GM19238 (cell line): Measurements from ENCODE around the gene HCLS1.
"Not testable (repeated sequence)": the region's sequence is repeated elsewhere in the genome, so short reads cannot be mapped to it uniquely, and the experiment has no call there.

Experiments
- DNase-seq: peaks from one replicate; pipeline ENCODE4 v3.0.0; 2011; ENCODE audit warnings: low spot score; ENCODE audit not compliant: insufficient read length

The HCLS1 gene

GRCh38 chr3:121660356-121661171 lies at the start of gene HCLS1:
Gene HCLS1, minus strand, starts transcription at chr3:121660903. Its CDS starts 2,556 bp downstream, at chr3:121658347.
- DNase-seq: peak; percentile 52

DNA sequence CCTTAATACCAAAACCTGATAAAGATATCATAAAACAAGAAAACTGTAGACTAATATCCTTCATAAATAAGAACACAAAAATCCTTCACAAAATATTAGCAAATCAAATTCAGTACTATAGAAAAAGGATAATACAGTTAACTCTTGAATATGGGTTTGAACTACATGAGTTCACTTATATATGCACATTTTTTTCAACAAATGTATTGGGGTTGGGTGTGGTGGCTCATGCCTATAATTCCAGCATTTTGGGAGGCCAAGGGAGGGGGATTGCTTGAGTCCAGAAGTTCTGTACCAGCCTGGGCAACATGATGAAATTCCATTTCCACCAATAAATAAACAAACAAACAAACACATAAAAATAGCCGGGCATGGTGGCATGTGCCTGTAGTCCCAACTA lies 49.6 kb upstream of the HCLS1 start:
- DNase-seq: no peak

DNA sequence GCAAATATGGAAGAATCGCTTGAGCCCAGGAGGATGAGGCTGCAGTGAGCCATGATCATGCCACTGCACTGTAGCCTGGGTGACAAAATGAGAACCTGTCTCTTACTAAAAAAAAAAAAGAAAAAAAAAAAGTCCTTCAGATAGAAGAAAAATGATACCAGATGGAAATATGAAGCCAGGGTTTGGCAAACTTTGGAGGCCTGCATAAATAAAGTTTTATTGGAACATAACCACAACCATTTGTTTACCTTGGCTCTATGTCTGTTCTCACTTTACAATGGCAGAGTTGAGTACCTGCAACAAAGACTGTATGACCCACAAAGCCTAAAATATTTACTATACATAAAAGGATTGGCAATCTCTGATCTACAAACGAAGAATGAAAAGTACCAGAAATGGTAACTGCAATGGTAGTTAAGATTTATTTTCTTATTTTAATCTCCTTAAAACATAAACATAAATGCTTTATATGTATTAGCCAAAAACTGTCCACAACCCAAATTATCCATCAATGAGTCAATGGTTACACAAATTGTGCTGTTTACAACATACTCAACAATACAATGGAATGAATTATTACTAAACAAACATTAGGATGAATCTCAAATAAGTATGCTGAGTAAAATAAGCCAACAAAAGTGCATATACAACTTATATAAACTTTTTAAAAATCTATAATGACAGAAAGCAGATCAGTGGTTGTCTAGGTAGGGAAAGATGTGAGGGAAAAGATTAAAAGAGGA lies 47.0 kb upstream of the HCLS1 start:
- no peak for DNase-seq

- no peak for DNase-seq
Measured at GRCh38 chr3:121705541-121705940, 44.8 kb upstream of the HCLS1 start.

- no peak for DNase-seq
Measured at GRCh38 chr3:121703973-121704372, 43.3 kb upstream of the HCLS1 start.

DNA sequence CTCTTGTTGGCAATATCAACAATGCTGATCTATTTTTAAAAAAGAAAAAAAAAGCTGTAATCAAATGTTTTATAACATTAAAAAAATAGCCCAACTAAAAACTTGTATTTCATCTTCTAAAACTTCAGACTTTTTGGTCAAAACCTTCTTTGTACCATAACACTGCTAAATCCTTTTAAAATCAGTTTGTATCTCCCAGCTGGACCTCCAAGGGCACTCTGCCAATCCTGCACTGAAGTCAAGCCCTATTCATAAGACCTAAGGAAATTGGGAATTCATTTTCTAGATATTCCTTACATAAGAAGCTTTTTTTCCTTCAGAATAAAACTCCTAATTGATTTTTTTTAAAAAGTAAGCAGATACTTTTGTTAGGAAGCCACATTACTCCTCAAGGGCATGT lies 38.2 kb upstream of the HCLS1 start:
- no peak for DNase-seq

DNA sequence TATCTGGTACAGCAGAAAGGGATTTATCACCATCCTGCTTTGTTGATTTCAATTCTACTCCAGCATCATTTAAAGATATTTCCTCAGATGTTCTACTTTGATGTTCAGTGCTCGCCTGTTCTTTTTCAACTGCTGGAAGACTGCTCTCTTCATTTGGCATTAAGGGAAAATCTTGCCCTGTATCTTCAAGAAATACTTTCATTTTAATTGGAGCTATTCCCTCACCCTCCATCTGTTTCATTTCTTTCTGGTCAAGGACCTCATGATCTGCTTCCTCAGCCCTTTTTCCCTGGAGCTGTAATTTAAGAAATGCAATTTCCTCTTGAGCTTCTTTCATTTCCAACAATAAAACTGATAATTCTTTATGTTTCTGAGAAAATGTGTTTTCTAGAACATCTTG lies 37.8 kb upstream of the HCLS1 start:
- no peak for DNase-seq

GRCh38 chr3:121696186-121696585 lies 35.5 kb upstream of the HCLS1 start:
- DNase-seq: no peak

GRCh38 chr3:121692010-121692699 lies 31.5 kb upstream of the HCLS1 start:
- DNase-seq: no peak

- DNase-seq: peak; percentile 23
Measured at GRCh38 chr3:121690777-121691405, 30.2 kb upstream of the HCLS1 start.

GRCh38 chr3:121688747-121689146 lies 28.0 kb upstream of the HCLS1 start:
- DNase-seq: not testable (repeated sequence)

DNA sequence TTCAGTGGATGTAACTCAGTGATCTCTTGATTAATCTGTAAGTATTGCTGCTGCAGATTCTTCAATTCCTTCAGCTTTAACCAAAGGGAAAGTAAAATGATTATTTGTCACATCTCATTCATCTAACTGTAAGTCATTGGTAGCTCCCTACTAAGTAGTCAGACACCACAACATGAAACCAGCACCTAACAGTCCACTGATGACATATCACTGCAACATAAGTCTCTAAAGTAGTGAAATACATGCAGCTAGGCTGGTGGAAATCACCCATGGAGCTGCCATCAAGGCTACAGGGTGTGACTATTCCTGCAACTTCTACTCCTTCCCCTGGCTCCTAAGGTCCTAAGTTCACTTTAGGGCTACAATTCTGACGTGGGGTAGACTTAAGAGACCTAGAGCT lies 21.1 kb upstream of the HCLS1 start:
- no peak for DNase-seq

DNA sequence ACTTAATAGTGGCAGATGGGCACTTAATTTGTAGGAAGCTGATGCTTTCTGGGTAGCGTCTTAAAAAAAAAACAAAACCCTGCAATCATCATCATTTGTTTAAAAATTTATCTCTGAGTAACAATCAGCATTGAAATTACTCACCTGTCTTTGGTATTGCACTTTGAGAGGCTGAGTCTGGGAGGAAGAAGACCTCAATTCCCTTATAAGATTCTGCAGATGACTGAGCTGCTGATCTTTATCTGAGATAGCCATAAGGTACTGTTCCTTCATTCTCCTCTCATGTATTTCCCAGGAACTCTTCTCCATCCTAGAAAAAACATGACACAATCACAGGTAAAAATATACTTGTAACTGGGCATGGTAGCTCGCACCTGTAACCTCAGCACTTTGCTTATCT lies 16.4 kb upstream of the HCLS1 start:
- no peak for DNase-seq

DNA sequence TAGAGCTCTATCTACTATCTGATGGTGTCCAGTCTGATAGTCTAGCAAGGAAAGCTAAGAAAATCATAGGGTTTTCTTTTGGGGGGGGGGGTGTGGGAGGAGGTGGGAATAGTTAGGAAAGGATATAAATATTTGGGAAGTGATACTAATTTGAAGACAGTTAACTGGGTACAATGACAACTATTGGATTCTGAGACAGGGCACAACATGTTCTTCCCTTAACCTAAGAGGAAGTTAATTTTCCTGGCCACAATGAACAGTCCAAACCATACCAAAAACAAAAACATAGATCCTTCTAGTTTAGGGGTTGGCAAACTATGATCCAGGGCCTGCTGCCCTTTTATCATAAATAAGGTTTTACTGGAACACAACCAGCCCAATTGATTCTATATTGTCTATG lies 10.0 kb upstream of the HCLS1 start:
- no peak for DNase-seq

DNA sequence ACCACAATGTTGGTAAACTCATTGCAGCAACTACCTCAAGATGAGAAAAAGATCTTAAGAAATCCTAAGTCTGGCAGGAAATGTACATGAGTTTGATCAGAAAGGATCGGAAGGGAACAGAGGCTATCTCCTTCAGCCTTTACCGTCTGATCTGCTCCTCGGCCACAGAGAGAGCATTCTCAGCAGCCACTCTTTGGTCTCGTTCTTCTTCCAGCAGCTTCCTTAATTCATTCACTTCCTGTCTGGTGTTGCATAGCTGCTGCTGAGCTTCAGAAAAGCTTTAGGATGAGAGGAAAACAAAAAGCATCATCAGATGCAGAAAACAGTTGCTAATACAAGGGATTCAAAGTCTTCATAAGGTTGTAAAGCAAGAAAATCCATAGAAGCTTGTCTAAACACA lies 6.6 kb upstream of the HCLS1 start:
- DNase-seq: no peak

DNA sequence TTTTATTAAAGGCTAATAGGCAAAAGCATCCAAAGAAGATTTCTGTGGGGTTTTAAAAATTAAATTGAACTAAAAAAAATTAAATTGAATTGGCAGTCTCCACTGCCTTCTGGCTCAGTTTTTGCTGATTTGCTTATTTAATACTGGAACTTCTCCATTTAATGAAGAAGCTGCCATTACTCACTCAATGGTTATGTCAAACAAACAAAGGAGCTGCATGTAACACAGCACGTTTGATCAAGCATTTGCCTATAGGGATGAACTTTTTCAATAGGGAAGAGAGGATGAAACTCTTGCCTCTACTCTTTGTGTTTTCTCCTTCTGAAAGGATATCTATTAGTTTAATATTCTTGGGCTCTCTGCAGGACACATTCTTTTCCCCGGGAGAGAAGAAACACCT lies 4.8 kb upstream of the HCLS1 start:
- no peak for DNase-seq

GRCh38 chr3:121663171-121663847 lies 2.6 kb upstream of the HCLS1 start:
- DNase-seq: no peak

DNA sequence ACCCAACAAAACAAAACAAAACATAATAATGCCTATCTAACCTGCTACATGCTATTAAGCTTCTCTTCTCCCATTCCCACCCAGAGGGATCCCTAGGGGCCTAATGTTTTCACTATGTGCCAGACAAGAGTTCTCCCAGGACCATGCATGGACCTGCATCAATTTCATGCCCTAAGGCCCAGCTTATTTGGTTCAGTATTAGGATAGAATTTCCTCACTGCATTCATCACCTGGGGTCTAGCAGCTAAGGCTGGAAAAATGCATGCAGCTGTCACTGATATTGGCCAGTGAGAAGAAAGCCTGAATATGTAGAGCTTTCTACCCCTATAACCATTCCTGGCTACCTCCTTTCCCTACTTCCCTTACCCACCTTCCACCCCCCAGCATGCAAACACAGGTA lies 2.0 kb upstream of the HCLS1 start:
- no peak for DNase-seq

DNA sequence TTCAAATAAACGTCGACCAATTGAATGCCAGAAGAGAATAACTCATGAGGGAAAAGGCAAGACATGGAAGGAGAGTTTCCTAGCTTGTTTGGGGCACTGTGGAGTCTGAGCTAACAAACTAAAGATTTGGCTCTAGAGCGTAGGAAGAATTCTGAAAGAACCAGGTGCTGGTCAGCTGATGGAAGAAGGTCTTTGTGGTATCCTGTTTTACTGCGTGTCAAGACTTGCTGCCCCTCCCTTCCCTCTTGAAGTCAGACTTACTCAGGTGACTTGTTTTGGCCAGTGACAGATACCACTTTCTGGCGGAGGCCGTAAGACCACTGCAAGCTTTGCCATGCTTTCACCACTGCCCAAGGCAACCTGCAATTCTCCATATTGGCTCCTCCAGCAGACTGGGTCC lies 673 bp upstream of the HCLS1 start:
- no peak for DNase-seq

GRCh38 chr3:121659586-121659985 lies 1.1 kb downstream of the HCLS1 start:
- no peak for DNase-seq
